ENCODE results near the gene TEKTIP1. TPM values are rescaled to one million over a fixed set of nuclear protein-coding genes. Genes with fewer than 3 reads are reported as not detected.

The TEKTIP1 gene
- total RNA-seq, 3 donors from 2014 or later, result 3.2 to 6.0 (median 3.4) TPM

GRCh38 chr19:3585301-3586126 lies 46.5 kb downstream of the TEKTIP1 start, which contains the start of gene GIPC3:
Gene GIPC3, plus strand, starts transcription at chr19:3585478. Its CDS starts 120 bp downstream, at chr19:3585598.
- H3K36me3 ChIP-seq (ENCODE audit: low read depth), result no peaks in the 10 kb centered on the region
- intact Hi-C loops (cut with DNase I, micrococcal nuclease), result no loop called here
- ATAC-seq, result no peak

GRCh38 chr19:3586127-3586626 lies 47.2 kb downstream of the TEKTIP1 start:
- DNase-seq, result no peak
- H3K4me1 ChIP-seq (ENCODE audit: low read depth), result no peaks in the 10 kb centered on the region
- no peaks in the 10 kb centered on the region for H3K9me3 ChIP-seq
- no peaks in the 10 kb centered on the region for H3K36me3 ChIP-seq (ENCODE audit: low read depth)
- intact Hi-C loops (cut with DNase I, micrococcal nuclease), result no loop called here
- H3K4me3 ChIP-seq, result no peak overlapping the region
- TF ChIP-seq CTCF (IDR thresholded peaks at IDR 0.05), result no peak
- ATAC-seq, result no peak

More at GRCh38 chr19:3585301-3586126, 46.5 kb downstream of the TEKTIP1 start, which contains the start of gene GIPC3:
- Histone ChIP-seq H3K4me1 (ENCODE audit: low read depth) (no peaks in the 10 kb centered on the region), H3K4me3 (no peak within 1 kb of the TSS), H3K9me3 (no peaks in the 10 kb centered on the region)
- DNase-seq, result no peak
- TF ChIP-seq CTCF (IDR thresholded peaks at IDR 0.05), result no peak

- ATAC-seq, result no peak
Observed at GRCh38 chr19:3586707-3587346, 47.9 kb downstream of the TEKTIP1 start.

GRCh38 chr19:3589439-3589838 lies 50.5 kb downstream of the TEKTIP1 start:
- intact Hi-C loops (cut with DNase I, micrococcal nuclease), result no loop called here
- no peaks in the 10 kb centered on the region for H3K4me1 ChIP-seq (ENCODE audit: low read depth)
- DNase-seq (no peak), ATAC-seq (no peak)
- H3K9me3 ChIP-seq, result no peaks in the 10 kb centered on the region
- H3K36me3 ChIP-seq (ENCODE audit: low read depth), result no peaks in the 10 kb centered on the region
- H3K4me3 ChIP-seq, result no peak overlapping the region
- no peak for TF ChIP-seq CTCF (IDR thresholded peaks at IDR 0.05)

More at GRCh38 chr19:3586707-3587346, 47.9 kb downstream of the TEKTIP1 start:
- no peaks in the 10 kb centered on the region for H3K4me1 ChIP-seq (ENCODE audit: low read depth)
- no peaks in the 10 kb centered on the region for H3K9me3 ChIP-seq
- intact Hi-C loops (cut with DNase I, micrococcal nuclease), result no loop called here
- no peak for DNase-seq
- no peak overlapping the region for H3K4me3 ChIP-seq
- TF ChIP-seq CTCF (IDR thresholded peaks at IDR 0.05), result no peak
- no peaks in the 10 kb centered on the region for H3K36me3 ChIP-seq (ENCODE audit: low read depth)

GRCh38 chr19:3589949-3590348 lies 51.0 kb downstream of the TEKTIP1 start:
- Histone ChIP-seq H3K4me1 (ENCODE audit: low read depth) (no peaks in the 10 kb centered on the region), H3K36me3 (ENCODE audit: low read depth) (no peaks in the 10 kb centered on the region), H3K4me3 (no peak overlapping the region), H3K9me3 (no peaks in the 10 kb centered on the region)
- ATAC-seq (no peak), DNase-seq (no peak)
- intact Hi-C loops (cut with DNase I, micrococcal nuclease), result no loop called here
- no peak for TF ChIP-seq CTCF (IDR thresholded peaks at IDR 0.05)
